AG09309 (cell line): ENCODE data around the gene CLMN.

Experiments used
- DNase-seq: peaks from one replicate; pipeline ENCODE4 v3.0.0-alpha.2; 2010; ENCODE audit warnings: low read depth
- H3K4me3 ChIP-seq: 2 replicates; pipeline ENCODE4 v1.5.1; 2011; ENCODE audit warnings: mild to moderate bottlenecking, low read depth, low read length, moderate library complexity; ENCODE audit not compliant: control insufficient read depth
- CTCF ChIP-seq: IDR thresholded peaks from 2 replicates; pipeline ENCODE4 v1.5.1; 2011; ENCODE audit warnings: mild to moderate bottlenecking, low read depth, low read length, inconsistent platforms; ENCODE audit not compliant: insufficient read depth, control insufficient read depth; ENCODE audit errors: missing control alignments

Gene CLMN

GRCh38 chr14:95150910-95151309 is 168.8 kb downstream of the CLMN start:
- no peak overlapping the region for H3K4me3 ChIP-seq
- no peak for TF ChIP-seq CTCF
- no peak for DNase-seq

DNA sequence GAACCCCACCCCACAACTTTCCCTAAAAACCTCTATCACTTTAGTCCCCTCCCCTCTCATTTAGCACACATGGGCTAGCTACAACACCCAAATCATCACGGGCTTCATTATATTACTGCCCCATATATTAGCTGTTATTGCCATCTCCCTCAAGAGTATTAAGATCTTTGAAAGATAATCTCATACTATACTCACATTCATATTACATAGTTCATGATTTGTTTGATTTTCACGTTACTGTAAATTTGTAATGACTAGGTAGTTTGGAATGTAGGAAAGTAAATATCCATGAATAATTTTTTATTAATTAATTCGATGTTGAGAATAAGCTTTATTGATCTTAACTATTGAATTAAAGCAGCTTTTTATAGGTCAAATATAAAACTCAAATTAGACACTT is 170.3 kb downstream of the CLMN start:
- DNase-seq: no peak
- no peak for TF ChIP-seq CTCF
- no peak overlapping the region for H3K4me3 ChIP-seq

DNA sequence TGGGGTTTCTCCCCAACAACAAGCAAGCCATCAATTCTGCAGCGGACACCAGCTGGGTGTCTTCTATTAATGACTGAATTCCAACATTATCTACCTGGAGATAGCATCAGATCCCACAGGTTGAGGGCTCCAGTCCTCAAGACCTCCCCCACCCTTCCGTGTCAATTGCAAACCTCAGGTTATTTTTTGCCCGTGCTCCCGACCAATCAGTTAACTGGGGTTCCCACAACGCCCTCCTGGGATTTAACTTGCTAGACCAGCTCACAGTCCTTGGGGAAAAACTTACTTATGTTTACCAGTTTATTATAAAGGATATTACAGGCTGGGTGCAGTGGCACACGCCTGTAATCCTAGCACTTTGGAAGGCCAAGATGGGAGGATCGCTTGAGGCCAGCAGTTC is 172.1 kb downstream of the CLMN start:
- TF ChIP-seq CTCF: no peak
- no peak overlapping the region for H3K4me3 ChIP-seq
- no peak for DNase-seq

DNA sequence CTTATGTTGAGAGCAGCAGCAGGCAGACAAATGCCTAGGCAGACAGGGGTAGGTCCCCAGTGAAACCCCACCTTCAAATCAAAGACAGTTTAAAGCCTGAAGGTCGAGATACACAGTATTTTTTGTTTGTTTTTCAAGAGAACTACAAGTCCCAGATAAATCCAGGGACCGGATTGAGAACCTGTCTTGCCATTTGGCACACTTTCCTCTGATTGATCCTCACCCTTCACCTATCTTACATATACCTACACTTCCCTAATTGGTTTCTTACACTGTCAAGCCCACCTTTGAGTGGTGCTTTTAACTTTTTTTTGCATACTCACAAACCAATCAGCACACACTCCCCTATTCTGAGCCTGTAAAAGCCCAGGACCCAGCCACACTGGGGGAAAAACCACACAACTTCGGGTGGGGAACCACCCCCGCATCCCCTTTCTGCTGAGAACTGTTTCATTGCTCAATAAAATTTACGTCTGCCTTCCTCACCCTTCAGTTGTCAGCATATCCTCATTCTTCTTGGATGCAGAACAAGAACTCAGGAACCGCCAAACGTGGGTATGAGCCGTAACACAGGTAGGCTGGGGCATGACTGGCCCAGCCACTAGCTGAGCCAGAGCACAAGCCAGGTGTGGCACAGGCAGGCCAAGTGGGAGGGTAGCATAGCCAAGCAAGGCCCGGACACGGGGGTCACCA is 173.5 kb downstream of the CLMN start:
- TF ChIP-seq CTCF: no peak
- no peak for DNase-seq
- H3K4me3 ChIP-seq: no peak overlapping the region

- DNase-seq: no peak
- no peak for TF ChIP-seq CTCF
- no peak overlapping the region for H3K4me3 ChIP-seq
These were observed 174.9 kb downstream of the CLMN start for GRCh38 chr14:95144849-95145248.

DNA sequence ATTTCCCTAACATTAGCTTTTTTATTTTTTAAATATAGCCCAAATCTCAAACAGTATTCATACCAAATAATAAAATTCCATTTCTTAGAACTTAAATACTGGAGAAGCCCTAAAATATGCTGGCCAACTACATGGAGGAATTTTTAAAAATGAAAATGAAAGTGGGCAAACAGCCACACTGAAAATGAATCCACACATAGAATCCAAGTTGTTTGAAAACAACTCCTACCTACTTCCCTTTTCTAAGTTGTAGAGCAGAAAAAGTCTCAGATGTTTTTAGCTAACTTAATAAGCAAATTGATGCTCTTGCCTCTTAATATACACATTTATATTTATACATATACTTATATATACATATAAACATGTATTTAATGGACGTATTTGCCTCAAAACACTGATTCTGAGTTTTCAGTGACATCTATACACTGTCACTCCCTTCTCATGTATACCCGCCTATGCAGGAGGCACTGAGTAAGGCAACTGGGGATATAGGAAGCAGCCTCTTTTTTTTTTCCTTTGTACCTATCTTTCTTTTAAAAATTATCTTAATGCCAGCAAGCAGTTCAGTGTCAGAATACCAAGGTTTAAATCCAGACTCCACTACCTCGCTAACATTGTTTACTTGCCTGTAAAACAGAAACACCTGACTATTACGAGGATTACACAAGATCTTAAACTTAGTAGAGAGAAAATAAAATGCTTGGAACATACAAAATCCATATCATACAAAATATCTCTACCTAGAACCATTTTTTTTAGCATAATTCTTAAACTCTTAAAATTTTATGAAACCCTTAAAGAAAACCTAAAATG is 175.7 kb downstream of the CLMN start:
- no peak for DNase-seq
- no peak for TF ChIP-seq CTCF
- no peak overlapping the region for H3K4me3 ChIP-seq
